H9 (cell line): ENCODE data around the gene ARFIP1. TPM values are rescaled to one million over a fixed set of nuclear protein-coding genes. Genes with fewer than 3 reads are reported as not detected.

ENCODE experiments used
- DNase-seq: peaks from one replicate; pipeline ENCODE4 v3.0.0-alpha.2; 2017
- H2AFZ ChIP-seq: one replicate; pipeline ENCODE4 v1.6.1; 2013; ENCODE audit warnings: mild to moderate bottlenecking, low read length, control low read depth, moderate library complexity
- H2AK5ac ChIP-seq: 2 replicates; pipeline ENCODE4 v1.6.1; 2013; ENCODE audit warnings: low read length, control low read depth, mixed read lengths; ENCODE audit not compliant: insufficient read length
- H2BK120ac ChIP-seq: one replicate; pipeline ENCODE4 v1.6.1; 2013; ENCODE audit warnings: low read depth, mild to moderate bottlenecking, low read length, control low read depth, inconsistent platforms; ENCODE audit not compliant: poor library complexity, severe bottlenecking
- H2BK12ac ChIP-seq: 2 replicates; pipeline ENCODE4 v1.6.1; 2013; ENCODE audit warnings: low read length, control low read depth, mixed read lengths, low read depth; ENCODE audit not compliant: insufficient read length
- H2BK15ac ChIP-seq: 2 replicates; pipeline ENCODE4 v1.6.1; 2013; ENCODE audit warnings: low read depth, low read length, control low read depth
- H2BK20ac ChIP-seq: one replicate; pipeline ENCODE4 v1.6.1; 2013; ENCODE audit warnings: low read depth, mild to moderate bottlenecking, low read length, control low read depth, inconsistent platforms; ENCODE audit not compliant: poor library complexity, severe bottlenecking
- H2BK5ac ChIP-seq: 2 replicates; pipeline ENCODE4 v1.6.1; 2013; ENCODE audit warnings: low read length, control low read depth, mixed read lengths; ENCODE audit not compliant: insufficient read length
- H3K14ac ChIP-seq: 2 replicates; pipeline ENCODE4 v1.6.1; 2013; ENCODE audit warnings: low read length, control low read depth; ENCODE audit not compliant: insufficient read depth
- H3K18ac ChIP-seq: 2 replicates; pipeline ENCODE4 v1.6.1; 2013; ENCODE audit warnings: low read depth, mild to moderate bottlenecking, mixed read lengths, low read length, control low read depth; ENCODE audit not compliant: insufficient read length
- H3K23ac ChIP-seq: 2 replicates; pipeline ENCODE4 v1.6.1; 2013; ENCODE audit warnings: low read length, control low read depth, mixed read lengths, low read depth; ENCODE audit not compliant: insufficient read length
- H3K23me2 ChIP-seq: 2 replicates; pipeline ENCODE4 v1.6.1; 2013; ENCODE audit warnings: low read depth, mild to moderate bottlenecking, mixed read lengths, low read length, control low read depth; ENCODE audit not compliant: insufficient read length, poor library complexity, severe bottlenecking
- H3K27ac ChIP-seq: 2 replicates; pipeline ENCODE4 v1.5.1; 2013; ENCODE audit warnings: low read length, control low read depth, mixed read lengths, low read depth; ENCODE audit not compliant: insufficient read length
- H3K27me3 ChIP-seq: 2 replicates; pipeline ENCODE4 v1.6.1; 2013; ENCODE audit warnings: low read length, control low read depth, inconsistent platforms; ENCODE audit not compliant: insufficient read depth
- H3K4ac ChIP-seq: 2 replicates; pipeline ENCODE4 v1.6.1; 2013; ENCODE audit warnings: low read depth, mild to moderate bottlenecking, control low read depth, inconsistent platforms, low read length, moderate library complexity
- H3K4me1 ChIP-seq: 2 replicates; pipeline ENCODE4 v1.6.1; 2013; ENCODE audit warnings: low read length, control low read depth, inconsistent platforms; ENCODE audit not compliant: insufficient read depth
- H3K4me2 ChIP-seq: 2 replicates; pipeline ENCODE4 v1.6.1; 2013; ENCODE audit warnings: low read length, control low read depth, mixed read lengths; ENCODE audit not compliant: insufficient read length, insufficient read depth
- H3K56ac ChIP-seq: 2 replicates; pipeline ENCODE4 v1.6.1; 2013; ENCODE audit warnings: low read depth, mild to moderate bottlenecking, mixed read lengths, low read length, control low read depth; ENCODE audit not compliant: insufficient read length
- H3K79me1 ChIP-seq: 2 replicates; pipeline ENCODE4 v1.6.1; 2013; ENCODE audit warnings: low read depth, mild to moderate bottlenecking, moderate library complexity, low read length, control low read depth, inconsistent platforms; ENCODE audit not compliant: insufficient read depth, poor library complexity, severe bottlenecking
- H3K79me2 ChIP-seq: 2 replicates; pipeline ENCODE4 v1.6.1; 2013; ENCODE audit warnings: low read length, control low read depth, inconsistent platforms; ENCODE audit not compliant: insufficient read depth
- H3K9ac ChIP-seq: 2 replicates; pipeline ENCODE4 v1.6.1; 2013; ENCODE audit warnings: low read length, control low read depth, mixed read lengths; ENCODE audit not compliant: insufficient read length; ENCODE audit errors: extremely low read depth
- H3K9me3 ChIP-seq: one replicate; pipeline ENCODE4 v1.6.1; 2013; ENCODE audit warnings: low read depth, low read length, inconsistent platforms; ENCODE audit not compliant: control insufficient read depth
- H3T11ph ChIP-seq: one replicate; pipeline ENCODE4 v1.6.1; 2013; ENCODE audit warnings: mild to moderate bottlenecking, low read length, control low read depth, inconsistent platforms
- H4K20me1 ChIP-seq: one replicate; pipeline ENCODE4 v1.6.1; 2013; ENCODE audit not compliant: control insufficient read depth, insufficient read length, insufficient read depth
- H4K5ac ChIP-seq: 2 replicates; pipeline ENCODE4 v1.6.1; 2013; ENCODE audit warnings: low read depth, mild to moderate bottlenecking, mixed read lengths, low read length, control low read depth; ENCODE audit not compliant: insufficient read length
- H4K8ac ChIP-seq: replicated peaks from 2 replicates; pipeline ENCODE4 v1.6.1; 2013; ENCODE audit warnings: low read length, control low read depth, mixed read lengths, low read depth; ENCODE audit not compliant: insufficient read length
- H4K91ac ChIP-seq: 2 replicates; pipeline ENCODE4 v1.6.1; 2013; ENCODE audit warnings: low read depth, mild to moderate bottlenecking, moderate library complexity, mixed read lengths, low read length, control low read depth; ENCODE audit not compliant: insufficient read length
- H3K27ac Mint-ChIP-seq, 3 experiments: 2 replicates in 2 of 3; 3 replicates in 1 of 3; pipeline ENCODE4 v1.8.0; 2020 to 2021; ENCODE audit warnings: mixed read lengths in 3 of 3, mild to moderate bottlenecking in 1 of 3, moderate library complexity in 1 of 3
- H3K27me3 Mint-ChIP-seq: 2 replicates; pipeline ENCODE4 v1.8.0; 2021; ENCODE audit warnings: low read depth, mild to moderate bottlenecking, moderate library complexity, mixed read lengths
- H3K36me3 Mint-ChIP-seq, 3 experiments: 2 replicates in 2 of 3; 3 replicates in 1 of 3; pipeline ENCODE4 v1.8.0; 2020 to 2021; ENCODE audit warnings: low read depth in 3 of 3, mixed read lengths in 3 of 3; ENCODE audit not compliant: insufficient read depth in 1 of 3
- H3K4me1 Mint-ChIP-seq, 2 experiments: 2 replicates each; pipeline ENCODE4 v1.8.0; 2020; ENCODE audit warnings: mixed read lengths in 2 of 2
- H3K4me3 Mint-ChIP-seq, 2 experiments: 2 replicates in 1 of 2; 3 replicates in 1 of 2; pipeline ENCODE4 v1.8.0; 2020 to 2021; ENCODE audit warnings: mild to moderate bottlenecking in 2 of 2, mixed read lengths in 2 of 2, moderate library complexity in 1 of 2
- H3K9me3 Mint-ChIP-seq, 2 experiments: 2 replicates in 1 of 2; 3 replicates in 1 of 2; pipeline ENCODE4 v1.8.0; 2020; ENCODE audit warnings: mild to moderate bottlenecking in 2 of 2, mixed read lengths in 2 of 2, moderate library complexity in 1 of 2
- CTCF ChIP-seq: fragments of 200-600 bp; sonication (generic); conservative IDR thresholded peaks from 3 replicates; pipeline ENCODE4 v1.8.0; 2021; ENCODE audit warnings: antibody characterized with exemption, mild to moderate bottlenecking
- WGBS: extraction: QIAGEN DNeasy Blood & Tissue Kit; methylation state at CpG from one replicate; pipeline ENCODE4 v1.1.7; 2013; ENCODE audit warnings: missing lambda C conversion rate, low lambda C conversion rate, mixed read lengths; ENCODE audit not compliant: insufficient read length; ENCODE audit errors: extremely low coverage; 5-methylcytosine and 5-hydroxymethylcytosine counted together
- total RNA-seq: library from RNA; stranded (reverse); gene quantifications from 2 replicates; pipeline ENCODE4 v1.2.1, GENCODE V29; 2021

Gene ARFIP1
- total RNA-seq, 1 experiment from 2014 or later, result 30.8 TPM

- no peaks in the 10 kb centered on the region for H4K20me1 ChIP-seq
- DNase-seq, result no peak
- H3K4me2 ChIP-seq, result no peak overlapping the region
- no peak overlapping the region for H3K23ac ChIP-seq
- H3K9me3 ChIP-seq, result no peaks in the 10 kb centered on the region
- H2BK12ac ChIP-seq, result no peak overlapping the region
- no peak overlapping the region for H4K5ac ChIP-seq
- H2AK5ac ChIP-seq, result no peak overlapping the region
- H3K14ac ChIP-seq, result no peak overlapping the region
- no peak overlapping the region for H3K56ac ChIP-seq
- Mint-ChIP-seq H3K4me1 (peaks cover 21 to 24% of the 10 kb centered on the region in 2 experiments), H3K4me3 (no peak overlapping the region), H3K9me3 (no peaks in the 10 kb centered on the region), H3K27ac (no peak overlapping the region; a peak in 1 of 7 replicates), H3K27me3 (no peaks in the 10 kb centered on the region), H3K36me3 (no peaks in the 10 kb centered on the region)
- no peaks in the 10 kb centered on the region for H3K4me1 ChIP-seq
- H2BK20ac ChIP-seq, result no peak overlapping the region
- H2AFZ ChIP-seq, result no peak overlapping the region
- no CpG with 5 or more reads among the region's 2 CpGs for WGBS
- no peak overlapping the region for H3K18ac ChIP-seq
- no peak overlapping the region for H4K91ac ChIP-seq
- H3K27me3 ChIP-seq, result no peaks in the 10 kb centered on the region
- no peaks in the 10 kb centered on the region for H3K23me2 ChIP-seq
- H3K79me1 ChIP-seq, result no peaks in the 10 kb centered on the region
- H2BK5ac ChIP-seq, result no peak overlapping the region
- H3T11ph ChIP-seq, result no peak overlapping the region
- no peak overlapping the region for H3K27ac ChIP-seq
- H2BK120ac ChIP-seq, result no peak overlapping the region
- H2BK15ac ChIP-seq, result no peak overlapping the region
- H4K8ac ChIP-seq, result no peak overlapping the region
- no peaks in the 10 kb centered on the region for H3K79me2 ChIP-seq
- H3K4ac ChIP-seq, result no peak overlapping the region
- TF ChIP-seq CTCF, result peak; percentile 79
- no peak overlapping the region for H3K9ac ChIP-seq
Measured at GRCh38 chr4:152735396-152735859, 44.3 kb upstream of the ARFIP1 start.
